Measurements from ENCODE around the gene GOLGA6A.

The GOLGA6A gene

GRCh38 chr15:74035121-74036017, 47.0 kb downstream of the GOLGA6A start:
- no peak for DNase-seq

- DNase-seq: no peak
Observed at GRCh38 chr15:74034206-74034755, 48.1 kb downstream of the GOLGA6A start.

- DNase-seq: no peak
Observed at GRCh38 chr15:74032606-74033561, 49.5 kb downstream of the GOLGA6A start.

- no peak for DNase-seq
Observed at GRCh38 chr15:74032046-74032445, 50.3 kb downstream of the GOLGA6A start.

GRCh38 chr15:74028646-74029045, 53.7 kb downstream of the GOLGA6A start:
- DNase-seq: no peak

- DNase-seq: no peak
Observed at GRCh38 chr15:74027688-74028087, 54.7 kb downstream of the GOLGA6A start.

- DNase-seq: no peak
Observed at GRCh38 chr15:74025436-74025835, 56.9 kb downstream of the GOLGA6A start.

GRCh38 chr15:74024687-74025086, 57.7 kb downstream of the GOLGA6A start:
- DNase-seq: no peak

- no peak for DNase-seq
Observed at GRCh38 chr15:74022706-74023470, 59.5 kb downstream of the GOLGA6A start.

Measured in NCI-H2029 (cell line).